HepG2 (cell line): Measurements from ENCODE around the gene SRP68. TPM values are rescaled to one million over a fixed set of nuclear protein-coding genes. Genes with fewer than 3 reads are reported as not detected.

Experiments
- AHR ChIP-seq: IDR thresholded peaks from 2 replicates; pipeline ENCODE4 v1.6.1; 2018; ENCODE audit warnings: missing genetic modification reagents, missing compliant biosample characterization
- ATF1 ChIP-seq: IDR thresholded peaks from 2 replicates; pipeline ENCODE4 v1.6.1; 2016; ENCODE audit warnings: mild to moderate bottlenecking, control low read depth
- CENPBD1 ChIP-seq: sonication (generic); formaldehyde crosslinking; IDR thresholded peaks from 2 replicates; pipeline ENCODE4 v1.8.0; 2022; ENCODE audit warnings: missing genetic modification reagents, low read depth, mild to moderate bottlenecking, borderline replicate concordance
- GLMP ChIP-seq: sonication (generic); formaldehyde crosslinking; IDR thresholded peaks from 2 replicates; pipeline ENCODE4 v1.9.0; 2021; ENCODE audit warnings: missing genetic modification reagents, mild to moderate bottlenecking, borderline replicate concordance
- JUNB ChIP-seq: sonication (generic); formaldehyde crosslinking; IDR thresholded peaks from 2 replicates; pipeline ENCODE4 v1.8.0; 2022; ENCODE audit warnings: missing genetic modification reagents, mild to moderate bottlenecking, borderline replicate concordance
- KLF12 ChIP-seq: sonication (generic); formaldehyde crosslinking; IDR thresholded peaks from 2 replicates; pipeline ENCODE4 v1.4.0; 2020; ENCODE audit warnings: missing genetic modification reagents, borderline replicate concordance
- LCORL ChIP-seq, 2 experiments: fragments of 450-650 bp in 1 of 2; sonication (generic) in 1 of 2; formaldehyde crosslinking in 1 of 2; IDR thresholded peaks; 2 replicates each; pipeline versions ENCODE4 v1.5.0 to v1.6.1; 2017 to 2020; ENCODE audit warnings: antibody characterized with exemption in 1 of 2, missing genetic modification reagents in 1 of 2
- NR3C1 ChIP-seq: sonication (generic); formaldehyde crosslinking; IDR thresholded peaks from 2 replicates; pipeline ENCODE4 v1.4.0; 2020; ENCODE audit warnings: missing genetic modification reagents
- RAD21 ChIP-seq: fragments of 450-650 bp; formaldehyde crosslinking; IDR thresholded peaks from 2 replicates; pipeline ENCODE4 v1.5.0; 2020; ENCODE audit warnings: mild to moderate bottlenecking
- ZBTB25 ChIP-seq: IDR thresholded peaks from 2 replicates; pipeline ENCODE4 v1.6.1; 2018; ENCODE audit warnings: missing genetic modification reagents
- ZBTB8A ChIP-seq: sonication (generic); formaldehyde crosslinking; IDR thresholded peaks from 2 replicates; pipeline ENCODE4 v1.4.0; 2020; ENCODE audit warnings: mild to moderate bottlenecking, low read depth, missing genetic modification reagents, borderline replicate concordance
- ZFYVE20 ChIP-seq: sonication (generic); formaldehyde crosslinking; IDR thresholded peaks from 2 replicates; pipeline ENCODE4 v1.8.0; 2023; ENCODE audit warnings: low read depth, mild to moderate bottlenecking, moderate library complexity, missing genetic modification reagents, borderline replicate concordance
- ZIK1 ChIP-seq: sonication (generic); formaldehyde crosslinking; IDR thresholded peaks from 2 replicates; pipeline ENCODE4 v1.5.0; 2020; ENCODE audit warnings: mild to moderate bottlenecking, low read depth, missing genetic modification reagents, borderline replicate concordance
- ZKSCAN5 ChIP-seq: sonication (generic); formaldehyde crosslinking; IDR thresholded peaks from 2 replicates; pipeline ENCODE4 v1.5.1; 2020; ENCODE audit warnings: mild to moderate bottlenecking, missing genetic modification reagents
- ZNF3 ChIP-seq: IDR thresholded peaks from 2 replicates; pipeline ENCODE4 v1.7.0; 2017; ENCODE audit warnings: inconsistent platforms
- ZNF326 ChIP-seq: sonication (generic); formaldehyde crosslinking; IDR thresholded peaks from 2 replicates; pipeline ENCODE4 v1.4.0; 2020; ENCODE audit warnings: missing genetic modification reagents, borderline replicate concordance
- ZNF460 ChIP-seq: sonication (generic); formaldehyde crosslinking; IDR thresholded peaks from 2 replicates; pipeline ENCODE4 v1.5.1; 2020; ENCODE audit warnings: missing genetic modification reagents, mild to moderate bottlenecking, borderline replicate concordance
- ZNF501 ChIP-seq: sonication (generic); formaldehyde crosslinking; IDR thresholded peaks from 2 replicates; pipeline ENCODE4 v1.5.1; 2020; ENCODE audit warnings: mild to moderate bottlenecking, moderate library complexity, missing genetic modification reagents
- ZNF512 ChIP-seq: sonication (generic); formaldehyde crosslinking; IDR thresholded peaks from 2 replicates; pipeline ENCODE4 v1.4.0; 2020; ENCODE audit warnings: mild to moderate bottlenecking, missing genetic modification reagents
- ZNF569 ChIP-seq: sonication (generic); formaldehyde crosslinking; IDR thresholded peaks from 2 replicates; pipeline ENCODE4 v1.5.0; 2020; ENCODE audit warnings: mild to moderate bottlenecking, missing genetic modification reagents, moderate library complexity, borderline replicate concordance
- ZNF598 ChIP-seq: sonication (generic); formaldehyde crosslinking; IDR thresholded peaks from 2 replicates; pipeline ENCODE4 v1.5.1; 2020; ENCODE audit warnings: mild to moderate bottlenecking, missing genetic modification reagents, borderline replicate concordance
- ZNF619 ChIP-seq: sonication (generic); formaldehyde crosslinking; IDR thresholded peaks from 2 replicates; pipeline ENCODE4 v1.4.0; 2020; ENCODE audit warnings: mild to moderate bottlenecking, missing genetic modification reagents
- ZNF644 ChIP-seq: IDR thresholded peaks from 2 replicates; pipeline ENCODE4 v1.6.1; 2016; ENCODE audit warnings: low read depth
- ZNF703 ChIP-seq: sonication (generic); formaldehyde crosslinking; IDR thresholded peaks from 2 replicates; pipeline ENCODE4 v1.5.1; 2020; ENCODE audit warnings: missing genetic modification reagents, mild to moderate bottlenecking, moderate library complexity, borderline replicate concordance
- ZNF782 ChIP-seq: sonication (generic); formaldehyde crosslinking; IDR thresholded peaks from 2 replicates; pipeline ENCODE4 v1.4.0; 2020; ENCODE audit warnings: missing genetic modification reagents, mild to moderate bottlenecking, borderline replicate concordance
- ZNF891 ChIP-seq: sonication (generic); formaldehyde crosslinking; IDR thresholded peaks from 2 replicates; pipeline ENCODE4 v1.5.0; 2020; ENCODE audit warnings: mild to moderate bottlenecking, missing genetic modification reagents
- polyA plus RNA-seq, 8 experiments: library from polyadenylated mRNA; depleted of rRNA in 3 of 8; stranded (reverse) in 7 of 8; unstranded in 1 of 8; fragments of >200 nt; fragmentation: Illumina TruSeq in 4 of 8; extraction: Trizol in 4 of 8; gene quantifications; 2 replicates each; pipeline versions ENCODE4 v1.2.1 to v1.2.3, GENCODE V29; 2011 to 2016; ENCODE audit warnings: low read depth in 4 of 8, missing spikeins in 1 of 8, mixed read lengths in 1 of 8; ENCODE audit not compliant: insufficient read depth in 1 of 8
- total RNA-seq, 5 experiments: library from RNA; depleted of rRNA; stranded (reverse); fragments of >200 nt; fragmentation: Illumina TruSeq; extraction: Trizol; gene quantifications; 2 replicates each; pipeline ENCODE4 v1.2.3, GENCODE V29; 2016; ENCODE audit warnings: low read depth in 1 of 5

The SRP68 gene
- total and polyA plus RNA-seq, 2 of the 13 experiments (the other 11 are each of a cell fraction or from before 2014, with no cell fraction given) = 39.8 to 74.3 TPM

- no peak for TF ChIP-seq ZBTB8A (CRISPR knock-in tag)
- TF ChIP-seq NR3C1 (CRISPR knock-in tag) = no peak
- TF ChIP-seq GLMP (CRISPR knock-in tag) = no peak
- TF ChIP-seq ZNF569 (CRISPR knock-in tag) = peak; percentile 48; the same call in 1 of the 2 replicates
- peak; percentile 98 for TF ChIP-seq ZNF891 (CRISPR knock-in tag)
- no peak for TF ChIP-seq ZNF326 (CRISPR knock-in tag)
- TF ChIP-seq ZNF460 (CRISPR knock-in tag) = no peak; the same call in 1 of the 2 replicates
- 0 out of 2 replicates have a peak, but pooled peaks have one; percentile 72 for TF ChIP-seq AHR (CRISPR knock-in tag)
- TF ChIP-seq ZNF644 (CRISPR knock-in tag) = no peak
- TF ChIP-seq ZFYVE20 (CRISPR knock-in tag) = 0 out of 2 replicates have a peak, but pooled peaks have one; percentile 87
- TF ChIP-seq ZNF501 (CRISPR knock-in tag) = peak; percentile 98
- TF ChIP-seq ZNF512 (CRISPR knock-in tag) = no peak
- TF ChIP-seq ZNF619 (CRISPR knock-in tag) = peak; percentile 93
- 0 out of 2 replicates have a peak, but pooled peaks have one; percentile 2 for TF ChIP-seq ZNF782 (CRISPR knock-in tag)
- 0 out of 2 replicates have a peak, but pooled peaks have one; percentile 29 for TF ChIP-seq ZNF3
- peak; percentile 68; the same call in 1 of the 2 replicates for TF ChIP-seq ZBTB25 (CRISPR knock-in tag)
- peak; percentile 61; the same call in 1 of the 2 replicates for TF ChIP-seq CENPBD1 (CRISPR knock-in tag)
- no peak for TF ChIP-seq LCORL (IDR thresholded peaks at IDR 0.05)
- TF ChIP-seq LCORL (CRISPR knock-in tag; IDR thresholded peaks at IDR 0.05) = peak; percentile 61; the same call in 1 of the 2 replicates
- no peak for TF ChIP-seq ZKSCAN5 (CRISPR knock-in tag)
- peak; percentile 52; the same call in 1 of the 2 replicates for TF ChIP-seq RAD21
- peak; percentile 92; the same call in 1 of the 2 replicates for TF ChIP-seq ZNF703
- TF ChIP-seq JUNB (CRISPR knock-in tag) = no peak
- TF ChIP-seq KLF12 (CRISPR knock-in tag) = 0 out of 2 replicates have a peak, but pooled peaks have one; percentile 81
- no peak for TF ChIP-seq ATF1 (CRISPR knock-in tag)
- TF ChIP-seq ZIK1 (CRISPR knock-in tag) = peak; percentile 98
- peak; percentile 85; the same call in 1 of the 2 replicates for TF ChIP-seq ZNF598
Observed at GRCh38 chr17:76072148-76072858, at the start of gene SRP68 (continued).
